Progenitor cell of endocrine pancreas (in vitro differentiated cells): ENCODE data around the gene POLR2A. TPM values are rescaled to one million over a fixed set of nuclear protein-coding genes. Genes with fewer than 3 reads are reported as not detected.
A peak's percentile ranks its signal among the peaks of the same experiment; 100 is the strongest.

Experiments
- DNase-seq: peaks from one replicate; pipeline ENCODE4 v3.0.0; 2021; ENCODE audit warnings: low spot score; ENCODE audit not compliant: unreplicated experiment
- H3K27ac Mint-ChIP-seq: 2 replicates; pipeline ENCODE4 v1.8.0; 2021; ENCODE audit warnings: mild to moderate bottlenecking, moderate library complexity, mixed read lengths
- H3K27me3 Mint-ChIP-seq: 2 replicates; pipeline ENCODE4 v1.8.0; 2021; ENCODE audit warnings: mixed read lengths
- H3K36me3 Mint-ChIP-seq: 2 replicates; pipeline ENCODE4 v1.8.0; 2022; ENCODE audit warnings: mixed read lengths; ENCODE audit not compliant: insufficient read depth
- H3K4me1 Mint-ChIP-seq: 2 replicates; pipeline ENCODE4 v1.8.0; 2021; ENCODE audit warnings: low read depth, mixed read lengths
- H3K4me3 Mint-ChIP-seq: 2 replicates; pipeline ENCODE4 v1.8.0; 2021; ENCODE audit warnings: low read depth, mild to moderate bottlenecking, moderate library complexity, mixed read lengths
- H3K9me3 Mint-ChIP-seq: 2 replicates; pipeline ENCODE4 v1.8.0; 2021; ENCODE audit warnings: low read depth, mixed read lengths
- total RNA-seq: library from RNA; stranded (reverse); gene quantifications from 2 replicates; pipeline ENCODE4 v1.2.1, GENCODE V29; 2021
- TF ChIP-seq, protein P1 (sequence below): fragments of 200-600 bp; sonication (generic); IDR thresholded peaks from one replicate; pipeline ENCODE4 v1.5.0; 2021; ENCODE audit warnings: antibody characterized with exemption, mild to moderate bottlenecking; ENCODE audit not compliant: unreplicated experiment

POLR2A gene
- total RNA-seq, 1 donor from 2014 or later, result 195 TPM

DNA sequence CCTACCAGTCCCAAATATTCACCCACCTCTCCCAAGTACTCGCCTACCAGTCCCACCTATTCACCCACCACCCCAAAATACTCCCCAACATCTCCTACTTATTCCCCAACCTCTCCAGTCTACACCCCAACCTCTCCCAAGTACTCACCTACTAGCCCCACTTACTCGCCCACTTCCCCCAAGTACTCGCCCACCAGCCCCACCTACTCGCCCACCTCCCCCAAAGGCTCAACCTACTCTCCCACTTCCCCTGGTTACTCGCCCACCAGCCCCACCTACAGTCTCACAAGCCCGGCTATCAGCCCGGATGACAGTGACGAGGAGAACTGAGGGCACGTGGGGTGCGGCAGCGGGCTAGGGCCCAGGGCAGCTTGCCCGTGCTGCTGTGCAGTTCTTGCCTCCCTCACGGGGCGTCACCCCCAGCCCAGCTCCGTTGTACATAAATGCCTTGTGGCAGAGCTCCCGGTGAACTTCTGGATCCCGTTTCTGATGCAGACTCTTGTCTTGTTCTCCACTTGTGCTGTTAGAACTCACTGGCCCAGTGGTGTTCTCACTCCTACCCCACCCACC is 29.8 kb downstream of the POLR2A start:
- Mint-ChIP-seq H3K27me3 (no peaks in the 10 kb centered on the region), H3K27ac (no peak overlapping the region), H3K9me3 (no peaks in the 10 kb centered on the region), H3K4me3 (no peak overlapping the region), H3K4me1 (no peaks in the 10 kb centered on the region), H3K36me3 (peaks cover 20% of the 10 kb centered on the region)
- TF ChIP-seq, protein P1, sequence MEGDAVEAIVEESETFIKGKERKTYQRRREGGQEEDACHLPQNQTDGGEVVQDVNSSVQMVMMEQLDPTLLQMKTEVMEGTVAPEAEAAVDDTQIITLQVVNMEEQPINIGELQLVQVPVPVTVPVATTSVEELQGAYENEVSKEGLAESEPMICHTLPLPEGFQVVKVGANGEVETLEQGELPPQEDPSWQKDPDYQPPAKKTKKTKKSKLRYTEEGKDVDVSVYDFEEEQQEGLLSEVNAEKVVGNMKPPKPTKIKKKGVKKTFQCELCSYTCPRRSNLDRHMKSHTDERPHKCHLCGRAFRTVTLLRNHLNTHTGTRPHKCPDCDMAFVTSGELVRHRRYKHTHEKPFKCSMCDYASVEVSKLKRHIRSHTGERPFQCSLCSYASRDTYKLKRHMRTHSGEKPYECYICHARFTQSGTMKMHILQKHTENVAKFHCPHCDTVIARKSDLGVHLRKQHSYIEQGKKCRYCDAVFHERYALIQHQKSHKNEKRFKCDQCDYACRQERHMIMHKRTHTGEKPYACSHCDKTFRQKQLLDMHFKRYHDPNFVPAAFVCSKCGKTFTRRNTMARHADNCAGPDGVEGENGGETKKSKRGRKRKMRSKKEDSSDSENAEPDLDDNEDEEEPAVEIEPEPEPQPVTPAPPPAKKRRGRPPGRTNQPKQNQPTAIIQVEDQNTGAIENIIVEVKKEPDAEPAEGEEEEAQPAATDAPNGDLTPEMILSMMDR, result no peak
- no peak for DNase-seq

DNA sequence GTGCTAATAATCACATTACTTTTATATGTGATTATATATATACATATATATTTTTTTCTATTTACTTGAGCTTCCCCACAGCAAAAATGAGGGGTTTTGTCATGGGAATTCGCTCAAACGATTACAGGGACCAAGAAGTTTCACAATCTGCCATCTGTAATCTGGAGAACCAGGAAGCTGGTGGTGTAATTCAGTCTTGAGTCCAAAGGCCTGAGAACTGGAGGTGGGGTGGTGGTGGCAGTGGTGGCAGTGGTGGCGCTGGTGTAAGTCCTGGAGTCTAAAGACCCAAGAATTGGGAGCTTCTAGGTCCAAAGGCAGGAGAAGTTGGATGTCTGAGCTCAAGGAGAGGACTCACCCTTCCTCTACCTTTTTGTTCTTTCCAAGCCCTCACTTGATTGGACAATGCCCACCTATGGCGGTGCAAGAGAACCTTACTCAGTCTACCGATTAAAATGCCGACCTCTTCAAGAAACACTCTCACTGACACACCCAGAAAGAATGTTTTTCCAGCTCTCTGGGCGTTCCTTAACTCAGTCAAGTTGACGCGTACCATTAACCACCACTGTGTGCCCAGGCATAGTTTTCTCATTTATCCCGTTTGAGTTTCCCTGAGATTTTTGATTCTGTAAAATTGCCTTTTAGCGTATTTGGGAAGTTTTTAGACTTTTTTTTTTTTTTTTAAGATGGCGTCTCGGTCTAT is 31.9 kb downstream of the POLR2A start:
- no peak overlapping the region for H3K27ac Mint-ChIP-seq
- H3K4me1 Mint-ChIP-seq, result no peaks in the 10 kb centered on the region
- H3K4me3 Mint-ChIP-seq, result no peak overlapping the region

DNA sequence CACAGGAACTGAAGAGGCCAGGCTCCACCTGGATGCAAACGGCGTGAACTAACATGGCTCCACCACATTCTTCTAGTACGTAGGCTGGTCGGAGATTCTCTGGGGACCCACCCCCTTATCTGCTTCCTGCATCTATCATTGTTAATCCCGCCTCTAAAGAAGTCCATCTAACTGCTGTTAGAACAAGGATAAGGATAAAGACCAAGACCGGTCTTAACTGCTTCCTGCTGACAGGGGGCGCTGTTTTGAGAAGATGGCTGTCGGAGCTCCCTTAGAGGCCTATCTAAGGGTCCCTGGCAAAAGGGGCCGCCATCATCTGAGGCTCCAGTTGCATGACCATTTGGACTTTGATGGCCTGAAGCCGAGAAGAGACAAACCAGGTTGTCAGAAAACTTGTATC is 38.9 kb downstream of the POLR2A start:
- Mint-ChIP-seq H3K27me3 (no peaks in the 10 kb centered on the region), H3K9me3 (peaks cover 8% of the 10 kb centered on the region), H3K4me3 (no peak overlapping the region), H3K36me3 (peaks cover 4% of the 10 kb centered on the region), H3K27ac (no peak overlapping the region), H3K4me1 (no peaks in the 10 kb centered on the region)
- TF ChIP-seq, protein P1, result peak; percentile 40
- no peak for DNase-seq

More for the DNA sequence above, 31.9 kb downstream of the POLR2A start:
- Mint-ChIP-seq H3K36me3 (peaks cover 8% of the 10 kb centered on the region), H3K27me3 (no peaks in the 10 kb centered on the region), H3K9me3 (no peaks in the 10 kb centered on the region)
- no peak for DNase-seq
- TF ChIP-seq, protein P1, result no peak

DNA sequence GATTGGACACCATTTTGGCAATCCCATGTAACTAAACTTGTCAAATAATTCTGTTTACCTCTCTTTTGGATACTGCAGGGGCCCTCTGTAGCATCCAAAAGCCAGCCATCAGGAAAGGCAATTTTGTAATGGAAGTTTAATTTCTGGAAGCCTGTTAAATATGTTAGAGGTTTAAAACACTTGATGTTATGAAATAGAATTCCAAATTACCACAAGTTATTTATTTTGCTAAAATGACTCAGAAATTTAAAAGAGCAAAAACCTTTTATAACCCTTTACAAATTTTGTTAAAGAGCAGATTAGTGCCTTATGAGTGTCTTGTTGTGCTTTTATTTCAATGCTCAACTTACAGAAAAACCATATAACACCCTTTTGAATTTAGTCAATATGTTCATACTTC is 44.7 kb downstream of the POLR2A start:
- DNase-seq, result no peak
- H3K36me3 Mint-ChIP-seq, result peaks cover 11% of the 10 kb centered on the region
- no peaks in the 10 kb centered on the region for H3K27me3 Mint-ChIP-seq
- TF ChIP-seq, protein P1, result no peak
- H3K27ac Mint-ChIP-seq, result no peak overlapping the region
- peaks cover 8% of the 10 kb centered on the region for H3K4me1 Mint-ChIP-seq
- peaks cover 18% of the 10 kb centered on the region for H3K9me3 Mint-ChIP-seq
- no peak overlapping the region for H3K4me3 Mint-ChIP-seq

DNA sequence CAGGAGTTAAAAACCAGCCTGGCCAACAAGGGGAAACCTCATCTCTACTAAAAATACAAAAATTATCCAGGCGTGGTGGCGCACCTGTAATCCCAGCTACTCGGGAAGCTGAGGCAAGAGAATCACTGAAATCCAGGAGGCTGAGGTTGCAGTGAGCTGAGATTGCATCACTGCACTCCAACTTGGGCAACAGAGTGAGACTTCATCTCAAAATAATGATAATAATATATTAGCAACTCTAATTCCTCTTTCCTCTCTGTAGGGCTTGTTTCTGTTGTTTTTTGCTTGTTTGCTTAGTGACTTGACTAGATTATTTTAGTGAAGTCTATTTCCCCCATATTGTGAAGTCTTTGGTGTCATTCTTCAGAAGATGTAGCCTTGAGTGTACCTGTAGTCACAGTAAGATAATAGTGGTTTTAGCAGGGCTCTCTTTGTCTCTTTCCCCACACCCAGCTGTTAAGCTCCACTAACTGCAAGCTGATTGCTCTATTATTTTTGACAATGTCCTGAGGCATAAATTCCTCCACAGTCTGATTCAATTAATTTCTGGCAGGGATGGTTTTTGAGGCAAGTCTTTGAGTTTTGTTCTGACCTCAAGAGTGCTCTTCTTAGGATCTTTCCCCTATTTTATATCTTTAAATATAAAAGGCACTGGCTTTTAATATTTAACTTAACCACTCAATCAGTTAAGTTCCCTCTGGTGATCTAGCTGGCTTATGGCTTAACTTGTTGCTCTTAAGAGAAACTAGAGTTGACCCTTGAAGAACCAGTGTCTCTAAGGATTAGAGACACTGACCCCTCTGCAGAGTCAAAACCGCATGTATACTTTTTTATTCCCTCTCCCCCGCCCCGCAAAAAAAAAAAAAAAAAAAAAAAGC is 46.1 kb downstream of the POLR2A start:
- no peak for DNase-seq
- TF ChIP-seq, protein P1, result no peak
- peak overlapping the region; percentile 59 for H3K27ac Mint-ChIP-seq
- H3K9me3 Mint-ChIP-seq, result peaks cover 24% of the 10 kb centered on the region
- H3K4me1 Mint-ChIP-seq, result peaks cover 8% of the 10 kb centered on the region
- peaks cover 11% of the 10 kb centered on the region for H3K36me3 Mint-ChIP-seq
- no peak overlapping the region for H3K4me3 Mint-ChIP-seq
- H3K27me3 Mint-ChIP-seq, result no peaks in the 10 kb centered on the region
